Transverse colon (tissue), 4 donors: ENCODE measurements around the gene LRRC38. TPM values are rescaled to one million over a fixed set of nuclear protein-coding genes. Genes with fewer than 3 reads are reported as not detected.

Experiments used
- DNase-seq: peaks from one replicate; pipeline ENCODE4 v3.0.0-alpha.2; 2019
- H3K27ac ChIP-seq, 4 donors: fragments of 200-600 bp; sonication (generic); 2 replicates each; pipeline ENCODE4 v1.5.1; 2016 to 2018; ENCODE audit warnings: inconsistent platforms in 4 of 4
- H3K27me3 ChIP-seq: fragments of 200-600 bp; sonication (generic); 2 replicates; pipeline ENCODE4 v1.5.1; 2017; ENCODE audit warnings: inconsistent platforms
- H3K36me3 ChIP-seq, 4 donors: fragments of 200-600 bp; sonication (generic); 2 replicates each; pipeline ENCODE4 v1.5.1; 2017 to 2019; ENCODE audit warnings: inconsistent platforms in 4 of 4
- H3K4me1 ChIP-seq, 4 donors: fragments of 200-600 bp; sonication (generic); 2 replicates each; pipeline ENCODE4 v1.5.1; 2017 to 2020; ENCODE audit warnings: inconsistent platforms in 4 of 4
- H3K4me3 ChIP-seq, 4 donors: fragments of 200-600 bp; sonication (generic); 1 replicate in 1 of 4; 2 replicates in 3 of 4; pipeline versions ENCODE4 v1.5.1 to v1.6.1; 2017 to 2019; ENCODE audit warnings: inconsistent platforms in 4 of 4
- H3K9me3 ChIP-seq, 2 donors: fragments of 200-600 bp; sonication (generic); 2 replicates each; pipeline ENCODE4 v1.5.1; 2017 to 2019; ENCODE audit warnings: inconsistent platforms in 2 of 2
- CTCF ChIP-seq, 5 experiments: fragments of 200-600 bp in 3 of 5; fragments of 450-650 bp in 2 of 5; sonication (generic) in 3 of 5; IDR thresholded peaks; 1 replicate in 2 of 5; 2 replicates in 3 of 5; pipeline ENCODE4 v1.5.1; 2016 to 2017; ENCODE audit warnings: antibody characterized with exemption in 5 of 5, inconsistent platforms in 3 of 5, mild to moderate bottlenecking in 2 of 5, moderate library complexity in 1 of 5
- EP300 ChIP-seq: sonication (generic); formaldehyde crosslinking; IDR thresholded peaks from one replicate; pipeline ENCODE4 v1.6.1; 2017; ENCODE audit warnings: antibody characterized with exemption, low read depth
- POLR2A ChIP-seq: fragments of 450-650 bp; IDR thresholded peaks from one replicate; pipeline ENCODE4 v1.6.1; 2016; ENCODE audit warnings: antibody characterized with exemption, mild to moderate bottlenecking, moderate library complexity
- POLR2AphosphoS5 ChIP-seq, 3 donors: sonication (generic); formaldehyde crosslinking; IDR thresholded peaks; one replicate each; pipeline ENCODE4 v1.6.1; 2016; ENCODE audit warnings: antibody characterized with exemption in 3 of 3
- WGBS, 2 donors: methylation state at CpG; one replicate each; pipeline ENCODE4 v1.1.5; 2018; ENCODE audit warnings: low coverage in 1 of 2; 5-methylcytosine and 5-hydroxymethylcytosine counted together
- in situ Hi-C, 4 donors: fragments of 200-750 bp; cut with MboI; loops; one replicate each; pipeline versions ENCODE4 v1.15.0 to v1.15.1; 2017; ENCODE audit warnings: low sequenced_read_pairs in 3 of 4, low pct_ligation_motif_present in 1 of 4, low pct_unique_long_range_greater_than_20kb in 1 of 4
- intact Hi-C: fragments of 100-400 bp; cut with DNase I; formaldehyde crosslinking; loops from one replicate; pipeline ENCODE4 v1.15.1; 2023; ENCODE audit warnings: low total_unique reads
- total RNA-seq, 4 donors: library from RNA; depleted of rRNA; stranded (reverse); fragments of >200 nt; gene quantifications; one replicate each; pipeline ENCODE4 v1.1.0, GENCODE V29; 2016

Gene LRRC38
- total RNA-seq, 4 donors from 2014 or later, result not detected

DNA sequence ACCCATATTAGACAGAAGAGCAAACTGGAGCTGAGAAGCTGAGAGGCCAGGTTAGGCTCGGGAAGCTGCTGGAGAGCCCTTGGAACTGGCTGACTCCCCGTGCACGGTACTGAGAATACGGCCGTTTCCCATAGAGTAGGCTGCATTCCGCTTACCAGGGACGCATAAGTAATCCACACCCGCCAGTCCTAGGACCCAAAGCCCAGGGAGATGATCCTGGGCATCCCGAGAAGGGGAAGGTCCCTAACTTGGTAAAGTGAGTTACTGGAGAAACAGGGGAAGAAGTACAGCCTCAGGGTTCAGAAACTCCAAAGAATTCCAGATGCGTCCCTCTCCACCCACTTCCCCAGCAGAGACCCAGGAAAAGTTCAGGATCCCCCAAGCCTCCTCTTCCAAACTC is 1.3 kb downstream of the LRRC38 start:
- Histone ChIP-seq H3K4me1 (peaks cover 0 to 4% (median 2%) of the 10 kb centered on the region in 4 donors), H3K27me3 (peaks cover 61% of the 10 kb centered on the region), H3K27ac (no peak overlapping the region), H3K9me3 (no peaks in the 10 kb centered on the region), H3K36me3 (no peaks in the 10 kb centered on the region), H3K4me3 (no peak overlapping the region)
- no peak for DNase-seq
- TF ChIP-seq EP300, result no peak
- no peak for TF ChIP-seq CTCF (IDR thresholded peaks at IDR 0.05)
- TF ChIP-seq POLR2A, result no peak
- no peak for TF ChIP-seq POLR2AphosphoS5 (IDR thresholded peaks at IDR 0.05)
- in situ Hi-C loops, result no loop called here
- intact Hi-C loops, result no loop called here
- 9 to 12% methylated on average over 8 to 10 of the region's 10 CpGs for WGBS, 2 donors

DNA sequence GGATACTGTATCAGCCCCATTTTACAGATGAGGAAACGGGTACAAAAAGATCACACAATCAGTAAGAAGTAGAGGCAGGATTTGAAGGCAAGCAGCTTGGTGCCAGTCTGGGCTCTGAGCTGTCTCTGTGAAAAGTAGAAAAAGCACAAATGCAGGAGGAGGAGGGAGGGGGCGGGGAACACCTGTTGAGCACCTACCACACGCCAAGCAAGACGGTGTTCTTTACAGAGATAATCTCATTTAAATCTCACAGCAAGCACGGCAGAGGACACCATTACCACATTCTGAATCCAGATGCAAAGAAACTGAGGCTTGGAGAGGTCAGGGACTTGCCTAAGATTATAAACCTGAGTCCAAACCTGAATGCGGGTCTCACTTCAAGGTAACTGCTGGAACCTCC is 3.3 kb downstream of the LRRC38 start:
- H3K4me3 ChIP-seq, result no peak overlapping the region
- H3K9me3 ChIP-seq, result no peaks in the 10 kb centered on the region
- peaks cover 0 to 4% (median 2%) of the 10 kb centered on the region in 4 donors for H3K4me1 ChIP-seq
- TF ChIP-seq POLR2A, result no peak
- TF ChIP-seq CTCF (IDR thresholded peaks at IDR 0.05), result no peak
- TF ChIP-seq POLR2AphosphoS5 (IDR thresholded peaks at IDR 0.05), result no peak
- TF ChIP-seq EP300, result no peak
- 28 to 64% methylated on average over 4 to 6 of the region's 6 CpGs for WGBS, 2 donors
- intact Hi-C loops (no loop called here), in situ Hi-C loops (no loop called here)
- H3K36me3 ChIP-seq, result no peaks in the 10 kb centered on the region
- no peak for DNase-seq
- peaks cover 66% of the 10 kb centered on the region for H3K27me3 ChIP-seq
- H3K27ac ChIP-seq, result no peak overlapping the region

- intact Hi-C loops, result no loop called here
These were observed 6.7 kb downstream of the LRRC38 start for GRCh38 chr1:13507075-13507474.

DNA sequence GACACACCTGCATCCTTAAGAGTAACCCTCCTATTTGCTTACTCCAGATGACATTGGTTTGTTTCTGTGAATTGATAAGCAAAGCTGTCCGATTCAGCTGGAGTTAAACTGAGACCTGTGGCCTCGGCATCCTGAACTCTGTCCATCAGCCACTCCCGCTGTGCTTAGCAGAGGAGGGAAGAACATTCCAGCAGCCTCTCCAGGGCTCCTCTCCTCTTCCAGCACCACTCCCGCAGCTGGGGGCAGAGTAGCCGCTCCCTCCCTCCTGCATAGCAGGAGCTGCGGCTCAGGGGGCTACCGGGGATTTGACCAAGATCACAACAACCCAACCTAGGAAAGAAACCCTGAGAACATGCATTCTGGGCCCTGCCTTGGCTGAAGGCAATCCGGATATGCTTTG is 8.8 kb downstream of the LRRC38 start:
- H3K36me3 ChIP-seq, result no peaks in the 10 kb centered on the region
- WGBS, 2 donors, result 44% methylated on average over 8 of the region's 8 CpGs; no CpG with 5 or more reads in 1 of the 2 donors
- H3K27ac ChIP-seq, result no peak overlapping the region
- no peaks in the 10 kb centered on the region for H3K4me1 ChIP-seq
- DNase-seq, result no peak
- H3K4me3 ChIP-seq, result no peak overlapping the region
- in situ Hi-C loops (no loop called here), intact Hi-C loops (no loop called here)
- no peak for TF ChIP-seq EP300
- no peak for TF ChIP-seq POLR2AphosphoS5 (IDR thresholded peaks at IDR 0.05)
- TF ChIP-seq POLR2A, result no peak
- no peak for TF ChIP-seq CTCF (IDR thresholded peaks at IDR 0.05)
- no peaks in the 10 kb centered on the region for H3K9me3 ChIP-seq
- H3K27me3 ChIP-seq, result peaks cover 22% of the 10 kb centered on the region

More at GRCh38 chr1:13507075-13507474, 6.7 kb downstream of the LRRC38 start:
- Histone ChIP-seq H3K4me1 (no peaks in the 10 kb centered on the region), H3K9me3 (no peaks in the 10 kb centered on the region), H3K4me3 (no peak overlapping the region), H3K27ac (no peak overlapping the region), H3K27me3 (peaks cover 43% of the 10 kb centered on the region), H3K36me3 (no peaks in the 10 kb centered on the region)
- in situ Hi-C loops, result no loop called here
- no peak for TF ChIP-seq POLR2AphosphoS5 (IDR thresholded peaks at IDR 0.05)
- 76% methylated on average over 4 of the region's 4 CpGs; no CpG with 5 or more reads in 1 of the 2 donors for whole genome bisulfite sequencing, 2 donors
- no peak for DNase-seq

GRCh38 chr1:13500806-13501205 is 13.0 kb downstream of the LRRC38 start:
- TF ChIP-seq POLR2AphosphoS5 (IDR thresholded peaks at IDR 0.05) (no peak), POLR2A (no peak), EP300 (no peak), CTCF (IDR thresholded peaks at IDR 0.05) (no peak)
- Histone ChIP-seq H3K27ac (no peak overlapping the region), H3K4me1 (no peaks in the 10 kb centered on the region), H3K27me3 (peaks cover 10% of the 10 kb centered on the region), H3K9me3 (no peaks in the 10 kb centered on the region), H3K36me3 (no peaks in the 10 kb centered on the region), H3K4me3 (no peak overlapping the region)
- in situ Hi-C loops, result no loop called here
- WGBS, 2 donors, result 86 to 89% methylated on average over 10 of the region's 10 CpGs
- intact Hi-C loops, result no loop called here
- no peak for DNase-seq
